B cell (primary cell): ENCODE results near the gene CSRP2.

Source experiments
- EZH2 ChIP-seq: IDR thresholded peaks from 2 replicates; pipeline ENCODE4 v1.6.1; 2012; ENCODE audit warnings: borderline replicate concordance, low read depth, mild to moderate bottlenecking, moderate library complexity, low read length; ENCODE audit not compliant: insufficient read depth, poor library complexity, severe bottlenecking
- TF ChIP-seq, protein P1 (sequence below): fragments of 200-600 bp; IDR thresholded peaks from one replicate; pipeline ENCODE4 v1.8.0; 2022; ENCODE audit warnings: antibody characterized with exemption, mild to moderate bottlenecking

DNA sequence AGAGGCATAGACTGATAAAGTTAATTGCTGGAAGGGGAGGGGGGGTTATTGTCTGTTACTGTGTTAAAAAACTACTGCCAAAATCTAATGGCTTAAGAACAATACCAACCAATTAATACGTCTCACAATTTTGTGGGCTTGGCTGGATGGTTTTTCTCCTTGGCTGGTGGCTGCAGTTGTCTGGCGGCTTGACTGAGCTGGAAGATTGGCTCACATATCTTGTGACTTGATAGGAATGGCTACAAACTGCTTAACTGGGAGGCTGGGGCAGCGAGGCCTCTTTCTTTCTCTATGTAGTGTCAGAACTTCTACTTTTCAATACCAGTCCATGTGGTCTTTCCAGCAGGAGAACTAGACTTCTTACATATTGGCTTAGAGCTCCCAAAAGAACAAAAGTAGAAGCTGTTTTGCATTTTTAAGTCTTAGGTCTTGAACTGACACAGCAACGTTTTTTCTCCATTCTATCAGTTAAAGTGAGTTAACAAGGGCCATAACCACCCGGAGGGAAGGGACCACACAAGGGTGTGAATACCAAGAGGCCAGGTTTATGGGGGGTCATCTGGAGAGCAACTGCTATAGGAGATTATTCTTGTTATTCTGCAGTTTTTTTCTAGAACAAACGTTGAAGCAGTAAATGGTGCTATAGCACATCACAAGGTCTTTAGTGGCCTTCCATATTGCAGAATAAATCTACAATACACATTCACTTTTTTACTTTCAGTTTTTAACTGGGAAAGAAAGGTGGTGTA lies 68.0 kb downstream of the CSRP2 start:
- TF ChIP-seq, protein P1, sequence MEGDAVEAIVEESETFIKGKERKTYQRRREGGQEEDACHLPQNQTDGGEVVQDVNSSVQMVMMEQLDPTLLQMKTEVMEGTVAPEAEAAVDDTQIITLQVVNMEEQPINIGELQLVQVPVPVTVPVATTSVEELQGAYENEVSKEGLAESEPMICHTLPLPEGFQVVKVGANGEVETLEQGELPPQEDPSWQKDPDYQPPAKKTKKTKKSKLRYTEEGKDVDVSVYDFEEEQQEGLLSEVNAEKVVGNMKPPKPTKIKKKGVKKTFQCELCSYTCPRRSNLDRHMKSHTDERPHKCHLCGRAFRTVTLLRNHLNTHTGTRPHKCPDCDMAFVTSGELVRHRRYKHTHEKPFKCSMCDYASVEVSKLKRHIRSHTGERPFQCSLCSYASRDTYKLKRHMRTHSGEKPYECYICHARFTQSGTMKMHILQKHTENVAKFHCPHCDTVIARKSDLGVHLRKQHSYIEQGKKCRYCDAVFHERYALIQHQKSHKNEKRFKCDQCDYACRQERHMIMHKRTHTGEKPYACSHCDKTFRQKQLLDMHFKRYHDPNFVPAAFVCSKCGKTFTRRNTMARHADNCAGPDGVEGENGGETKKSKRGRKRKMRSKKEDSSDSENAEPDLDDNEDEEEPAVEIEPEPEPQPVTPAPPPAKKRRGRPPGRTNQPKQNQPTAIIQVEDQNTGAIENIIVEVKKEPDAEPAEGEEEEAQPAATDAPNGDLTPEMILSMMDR: no peak
- TF ChIP-seq EZH2: no peak
